ENCODE measurements around the gene ZNF236.

GRCh38 chr18:77016936-77017335 lies 194.6 kb downstream of the ZNF236 start:
- no peak for TF ChIP-seq POLR2A (IDR thresholded peaks at IDR 0.05)
- TF ChIP-seq, protein P1, sequence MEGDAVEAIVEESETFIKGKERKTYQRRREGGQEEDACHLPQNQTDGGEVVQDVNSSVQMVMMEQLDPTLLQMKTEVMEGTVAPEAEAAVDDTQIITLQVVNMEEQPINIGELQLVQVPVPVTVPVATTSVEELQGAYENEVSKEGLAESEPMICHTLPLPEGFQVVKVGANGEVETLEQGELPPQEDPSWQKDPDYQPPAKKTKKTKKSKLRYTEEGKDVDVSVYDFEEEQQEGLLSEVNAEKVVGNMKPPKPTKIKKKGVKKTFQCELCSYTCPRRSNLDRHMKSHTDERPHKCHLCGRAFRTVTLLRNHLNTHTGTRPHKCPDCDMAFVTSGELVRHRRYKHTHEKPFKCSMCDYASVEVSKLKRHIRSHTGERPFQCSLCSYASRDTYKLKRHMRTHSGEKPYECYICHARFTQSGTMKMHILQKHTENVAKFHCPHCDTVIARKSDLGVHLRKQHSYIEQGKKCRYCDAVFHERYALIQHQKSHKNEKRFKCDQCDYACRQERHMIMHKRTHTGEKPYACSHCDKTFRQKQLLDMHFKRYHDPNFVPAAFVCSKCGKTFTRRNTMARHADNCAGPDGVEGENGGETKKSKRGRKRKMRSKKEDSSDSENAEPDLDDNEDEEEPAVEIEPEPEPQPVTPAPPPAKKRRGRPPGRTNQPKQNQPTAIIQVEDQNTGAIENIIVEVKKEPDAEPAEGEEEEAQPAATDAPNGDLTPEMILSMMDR (IDR thresholded peaks at IDR 0.05), result no peak
